Left lung (tissue), 10 donors: ENCODE data around the gene ZIC4. TPM values are rescaled to one million over a fixed set of nuclear protein-coding genes. Genes with fewer than 3 reads are reported as not detected.

Experiments
- ATAC-seq: fragments of 200-7000 bp; cut with Tn5 transposase; one replicate; pipeline ENCODE4 v1.9.1; 2020; ENCODE audit warnings: moderate library complexity
- DNase-seq, 4 donors: peaks; one replicate each; pipeline ENCODE4 v3.0.0-alpha.2; 2013 to 2020
- H3K27ac ChIP-seq, 2 donors: fragments of 200-600 bp; sonication (generic) in 1 of 2; one replicate each; pipeline versions ENCODE4 v1.5.0 to v1.8.0; 2020 to 2021
- H3K27me3 ChIP-seq, 2 donors: fragments of 200-600 bp; sonication (generic) in 1 of 2; one replicate each; pipeline versions ENCODE4 v1.5.0 to v1.8.0; 2020 to 2021
- H3K36me3 ChIP-seq, 2 donors: fragments of 200-600 bp; sonication (generic) in 1 of 2; one replicate each; pipeline versions ENCODE4 v1.5.0 to v1.8.0; 2020 to 2021
- H3K4me1 ChIP-seq, 2 donors: fragments of 200-600 bp; one replicate each; pipeline ENCODE4 v1.8.0; 2021
- H3K4me3 ChIP-seq, 2 donors: fragments of 200-600 bp; sonication (generic) in 1 of 2; one replicate each; pipeline versions ENCODE4 v1.5.0 to v1.8.0; 2020 to 2021; ENCODE audit warnings: mild to moderate bottlenecking in 1 of 2
- H3K9me3 ChIP-seq, 2 donors: fragments of 200-600 bp; sonication (generic) in 1 of 2; one replicate each; pipeline versions ENCODE4 v1.5.0 to v1.8.0; 2020 to 2021
- intact Hi-C, 2 donors: fragments of 100-400 bp; cut with DNase I; formaldehyde crosslinking; loops; one replicate each; pipeline versions ENCODE4 v1.11.2 to v1.14.2; 2022
- polyA plus RNA-seq, 6 donors: library from polyadenylated mRNA; unstranded; fragments of 120-200 nt; gene quantifications; one replicate each; pipeline ENCODE4 v1.2.1, GENCODE V29; 2013; ENCODE audit not compliant: insufficient read length in 6 of 6
- total RNA-seq, 2 donors: library from RNA; stranded (reverse); fragmentation: NEBNext Ultra II Directional; extraction: Animal tissue kit (Norgen Biotek cat#: 25700); gene quantifications; one replicate each; pipeline ENCODE4 v1.2.1, GENCODE V29; 2021
- TF ChIP-seq, protein P1 (sequence below), 2 donors: fragments of 200-600 bp; sonication (generic) in 1 of 2; IDR thresholded peaks; one replicate each; pipeline versions ENCODE4 v1.5.0 to v1.8.0; 2021; ENCODE audit warnings: antibody characterized with exemption in 2 of 2
- donor health status: DM: no; HTN: yes; CAD: no.
- donor health status: DM: no; HTN: no; CAD: no.

Gene ZIC4
- total and polyA plus RNA-seq, 8 donors, result not detected

DNA sequence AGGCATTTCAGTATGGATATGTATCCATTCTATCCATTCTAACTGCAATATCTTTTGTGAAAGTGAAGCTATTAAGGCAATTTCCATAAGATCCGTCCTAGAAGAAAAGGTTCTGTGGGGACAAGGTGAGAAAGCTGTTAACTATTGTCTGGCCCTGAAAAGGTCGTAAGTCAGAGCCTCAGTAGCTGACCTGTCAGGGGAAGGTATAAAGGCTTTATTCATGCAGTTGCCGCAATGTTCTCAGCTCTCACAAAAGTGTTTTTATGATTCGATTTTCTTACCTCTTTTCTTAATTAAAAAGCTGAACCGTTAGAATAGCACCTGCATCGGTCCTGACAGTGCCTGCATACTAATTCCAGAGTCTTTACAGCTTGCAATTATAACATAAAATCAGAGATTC lies 24.7 kb downstream of the ZIC4 start:
- H3K27ac ChIP-seq, result no peak overlapping the region

DNA sequence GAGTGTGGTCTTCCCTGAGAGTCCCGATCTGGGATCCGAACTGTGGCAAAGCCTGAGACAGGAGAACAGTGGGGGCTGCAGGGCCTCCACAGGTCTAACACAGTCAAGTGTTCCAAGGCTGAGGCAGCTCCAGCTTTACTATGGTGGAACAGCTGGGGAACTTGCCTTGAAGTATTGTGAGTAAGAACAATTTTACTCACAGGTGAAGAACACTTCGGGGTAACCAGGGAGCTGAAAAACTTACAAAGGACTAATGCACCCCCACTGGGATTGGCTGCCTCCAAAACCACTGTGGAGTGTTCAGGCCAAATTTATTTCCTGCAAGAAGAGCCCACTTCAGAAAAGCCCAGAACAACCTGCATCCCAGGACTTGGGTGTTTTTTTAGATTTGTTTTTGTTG lies 25.4 kb downstream of the ZIC4 start:
- no peak overlapping the region for H3K27ac ChIP-seq
- no peaks in the 10 kb centered on the region for H3K36me3 ChIP-seq
- ATAC-seq, result no peak
- H3K9me3 ChIP-seq, result no peaks in the 10 kb centered on the region
- no peaks in the 10 kb centered on the region for H3K4me1 ChIP-seq
- intact Hi-C loops, result no loop called here
- DNase-seq, result no peak
- no peak overlapping the region for H3K4me3 ChIP-seq
- TF ChIP-seq, protein P1, sequence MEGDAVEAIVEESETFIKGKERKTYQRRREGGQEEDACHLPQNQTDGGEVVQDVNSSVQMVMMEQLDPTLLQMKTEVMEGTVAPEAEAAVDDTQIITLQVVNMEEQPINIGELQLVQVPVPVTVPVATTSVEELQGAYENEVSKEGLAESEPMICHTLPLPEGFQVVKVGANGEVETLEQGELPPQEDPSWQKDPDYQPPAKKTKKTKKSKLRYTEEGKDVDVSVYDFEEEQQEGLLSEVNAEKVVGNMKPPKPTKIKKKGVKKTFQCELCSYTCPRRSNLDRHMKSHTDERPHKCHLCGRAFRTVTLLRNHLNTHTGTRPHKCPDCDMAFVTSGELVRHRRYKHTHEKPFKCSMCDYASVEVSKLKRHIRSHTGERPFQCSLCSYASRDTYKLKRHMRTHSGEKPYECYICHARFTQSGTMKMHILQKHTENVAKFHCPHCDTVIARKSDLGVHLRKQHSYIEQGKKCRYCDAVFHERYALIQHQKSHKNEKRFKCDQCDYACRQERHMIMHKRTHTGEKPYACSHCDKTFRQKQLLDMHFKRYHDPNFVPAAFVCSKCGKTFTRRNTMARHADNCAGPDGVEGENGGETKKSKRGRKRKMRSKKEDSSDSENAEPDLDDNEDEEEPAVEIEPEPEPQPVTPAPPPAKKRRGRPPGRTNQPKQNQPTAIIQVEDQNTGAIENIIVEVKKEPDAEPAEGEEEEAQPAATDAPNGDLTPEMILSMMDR (IDR thresholded peaks at IDR 0.05), result no peak
- peaks cover 97 to 100% of the 10 kb centered on the region in 2 donors for H3K27me3 ChIP-seq

More for the DNA sequence above, 24.7 kb downstream of the ZIC4 start:
- DNase-seq (no peak), ATAC-seq (no peak)
- H3K27me3 ChIP-seq, result peaks cover 99 to 100% of the 10 kb centered on the region in 2 donors
- H3K36me3 ChIP-seq, result no peaks in the 10 kb centered on the region
- TF ChIP-seq, protein P1 (IDR thresholded peaks at IDR 0.05), result no peak
- no peak overlapping the region for H3K4me3 ChIP-seq
- no peaks in the 10 kb centered on the region for H3K9me3 ChIP-seq
- H3K4me1 ChIP-seq, result no peaks in the 10 kb centered on the region
- intact Hi-C loops, result no loop called here

- DNase-seq (no peak), ATAC-seq (no peak)
- no peaks in the 10 kb centered on the region for H3K9me3 ChIP-seq
- intact Hi-C loops, result no loop called here
- no peak overlapping the region for H3K4me3 ChIP-seq
- no peak overlapping the region for H3K27ac ChIP-seq
- H3K4me1 ChIP-seq, result no peaks in the 10 kb centered on the region
- TF ChIP-seq, protein P1 (IDR thresholded peaks at IDR 0.05), result no peak
- peaks cover 96 to 100% of the 10 kb centered on the region in 2 donors for H3K27me3 ChIP-seq
- H3K36me3 ChIP-seq, result no peaks in the 10 kb centered on the region
Observed at GRCh38 chr3:147380387-147380951, 25.9 kb downstream of the ZIC4 start.

- no peak for ATAC-seq
- Histone ChIP-seq H3K4me1 (no peaks in the 10 kb centered on the region), H3K27me3 (peaks cover 96 to 100% of the 10 kb centered on the region in 2 donors), H3K27ac (no peak overlapping the region), H3K9me3 (no peaks in the 10 kb centered on the region), H3K4me3 (no peak overlapping the region), H3K36me3 (no peaks in the 10 kb centered on the region)
- intact Hi-C loops, result no loop called here
- TF ChIP-seq, protein P1 (IDR thresholded peaks at IDR 0.05), result no peak
- no peak for DNase-seq
Observed at GRCh38 chr3:147379651-147380050, 26.7 kb downstream of the ZIC4 start.

GRCh38 chr3:147377412-147378367 lies 28.7 kb downstream of the ZIC4 start:
- DNase-seq (no peak), ATAC-seq (no peak)
- no peak overlapping the region for H3K4me3 ChIP-seq
- H3K4me1 ChIP-seq, result no peaks in the 10 kb centered on the region
- H3K36me3 ChIP-seq, result no peaks in the 10 kb centered on the region
- intact Hi-C loops, result no loop called here
- TF ChIP-seq, protein P1 (IDR thresholded peaks at IDR 0.05), result no peak
- peaks cover 95 to 100% of the 10 kb centered on the region in 2 donors for H3K27me3 ChIP-seq
- no peak overlapping the region for H3K27ac ChIP-seq
- no peaks in the 10 kb centered on the region for H3K9me3 ChIP-seq
